SHP77 treated with DMSO at 0.1 percent for 48 hours (cell line): ENCODE results near the gene LMAN2.
"Not testable (repeated sequence)": the region's sequence is repeated elsewhere in the genome, so short reads cannot be mapped to it uniquely, and the experiment has no call there.

Experiments
- DNase-seq: peaks from one replicate; lab custom pipeline; 2025; lab: John Stamatoyannopoulos, UW

Gene LMAN2

DNA sequence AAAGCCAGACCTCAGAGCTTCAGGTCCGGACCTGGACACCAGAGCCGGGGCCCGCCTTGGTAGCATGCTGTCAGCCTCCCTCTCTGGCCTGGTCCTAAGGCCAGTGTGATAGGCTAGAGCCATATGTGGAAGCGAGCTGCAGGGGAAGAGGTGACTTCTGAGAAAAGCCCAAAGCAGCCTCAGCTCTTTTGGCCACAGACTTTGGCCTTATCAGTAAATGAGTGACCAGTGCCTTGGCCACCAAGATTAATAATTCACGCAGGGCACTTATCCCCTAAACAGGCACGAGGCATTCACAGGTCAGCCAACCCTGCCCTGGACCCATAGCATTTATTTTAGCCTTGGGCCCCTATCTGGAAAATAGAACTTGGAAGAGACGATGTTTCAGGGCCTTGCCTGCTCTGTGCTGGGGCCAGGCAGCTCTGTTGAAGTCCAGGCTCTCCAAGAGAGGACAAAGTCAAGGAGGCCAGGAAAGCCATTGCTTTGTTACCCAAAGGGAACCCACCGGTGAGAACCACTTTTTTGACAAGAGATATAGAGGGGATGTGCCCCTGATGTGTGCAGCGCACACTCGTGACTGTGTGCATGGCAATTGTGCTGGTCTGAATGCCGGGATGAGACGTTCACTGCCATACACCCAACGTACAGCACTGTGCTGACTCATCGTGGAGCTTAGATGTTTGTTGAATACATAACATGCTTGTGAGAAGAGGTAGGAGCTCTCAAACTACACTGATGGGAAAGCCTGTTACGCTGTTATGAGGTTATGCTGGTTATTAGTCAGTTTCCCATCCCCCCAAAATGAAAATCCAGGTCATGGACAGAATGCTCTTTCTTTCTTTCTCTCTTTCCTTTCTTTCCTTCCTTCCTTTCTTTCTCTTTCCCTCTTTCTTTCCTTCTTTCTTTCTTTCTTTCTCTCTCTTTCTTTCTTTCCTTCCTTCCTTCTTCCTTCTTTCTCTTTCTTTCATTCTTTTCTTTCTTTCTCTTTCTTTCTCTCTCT is 27.7 kb upstream of the LMAN2 start:
- no peak for DNase-seq

DNA sequence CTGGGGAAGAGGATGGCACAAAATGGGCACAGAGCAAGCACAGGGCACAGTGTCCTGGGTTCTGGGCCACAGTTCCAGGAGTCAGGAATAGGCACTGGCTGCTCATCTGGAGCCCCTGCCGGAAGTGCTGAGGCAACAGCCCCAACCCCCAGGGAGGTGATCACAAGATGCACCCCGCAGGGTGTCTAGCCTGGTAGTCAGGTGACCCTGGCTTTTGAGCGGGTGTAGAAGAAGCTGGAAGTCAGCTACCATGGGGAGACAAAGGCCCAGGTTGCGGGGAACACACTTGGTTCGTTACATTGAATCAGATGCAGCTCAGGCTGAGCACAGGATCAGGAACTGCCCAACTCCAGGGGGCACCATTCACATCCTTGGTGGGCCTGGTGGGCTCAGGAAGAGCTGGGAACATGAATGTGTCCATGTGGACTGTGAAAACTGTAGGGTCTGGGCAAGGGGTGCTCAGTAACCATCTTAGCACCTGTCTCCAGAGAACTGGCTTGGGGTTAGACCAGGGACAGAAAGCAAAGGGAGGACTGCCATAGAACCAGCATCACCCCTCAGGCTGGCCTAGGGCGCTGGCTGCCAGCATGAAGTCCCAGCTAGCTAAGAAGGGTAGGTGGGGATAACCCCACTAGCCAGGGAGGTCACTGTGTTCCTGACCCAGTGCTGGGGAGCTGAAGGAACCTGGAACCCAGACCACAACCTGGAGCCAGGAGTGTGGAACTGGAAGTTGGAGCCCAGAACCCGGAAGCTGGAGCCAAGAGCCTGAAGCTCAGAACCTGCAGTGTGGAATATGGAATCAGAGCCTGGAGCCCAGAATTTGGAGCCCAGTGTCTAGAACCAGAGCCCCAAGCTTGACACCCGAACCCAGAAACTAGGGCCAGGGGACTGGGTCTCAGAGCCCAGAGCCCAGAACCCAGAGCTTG is 26.6 kb upstream of the LMAN2 start:
- DNase-seq: no peak

DNA sequence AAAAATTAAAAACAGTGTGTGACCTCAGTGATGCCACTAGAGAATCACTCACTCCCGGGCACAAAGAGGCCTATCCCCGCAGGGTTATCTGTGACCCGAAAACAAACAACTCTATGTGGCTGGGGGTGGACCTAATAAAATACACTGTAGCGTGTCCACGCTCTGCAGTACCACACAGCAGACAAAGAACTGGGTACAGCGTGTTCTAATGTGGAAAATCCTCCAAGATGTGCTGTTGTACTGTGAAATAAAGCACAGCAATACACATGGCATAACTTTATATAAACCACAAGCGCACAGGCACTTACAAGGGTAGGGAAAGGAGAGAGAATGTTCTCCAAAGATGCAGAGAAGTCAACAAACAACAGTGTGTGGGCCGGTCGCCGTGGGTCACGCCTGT is 24.6 kb upstream of the LMAN2 start:
- no peak for DNase-seq

DNA sequence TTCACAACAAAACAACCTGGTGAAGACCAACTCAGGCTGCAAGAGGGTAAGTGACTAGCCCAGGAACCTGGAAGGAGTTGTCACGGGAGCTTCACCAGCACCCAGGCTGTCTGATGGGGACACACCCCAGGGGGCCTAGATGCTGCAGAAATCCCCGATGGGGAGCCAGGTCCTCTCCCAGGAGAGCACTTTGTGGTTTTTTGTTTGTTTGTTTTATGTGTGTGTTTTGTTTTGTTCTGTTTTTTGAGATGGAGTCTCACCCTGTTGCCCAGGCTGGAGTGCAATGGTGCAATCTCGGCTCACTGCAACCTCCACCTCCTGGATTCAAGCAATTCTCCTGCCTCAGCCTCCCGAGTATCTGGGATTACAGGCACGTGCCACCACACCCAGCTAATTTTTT is 24.0 kb upstream of the LMAN2 start:
- DNase-seq: not testable (repeated sequence)

GRCh38 chr5:177374211-177374610 is 22.7 kb upstream of the LMAN2 start:
- no peak for DNase-seq

- no peak for DNase-seq
Measured at GRCh38 chr5:177373806-177374205, 22.3 kb upstream of the LMAN2 start.

DNA sequence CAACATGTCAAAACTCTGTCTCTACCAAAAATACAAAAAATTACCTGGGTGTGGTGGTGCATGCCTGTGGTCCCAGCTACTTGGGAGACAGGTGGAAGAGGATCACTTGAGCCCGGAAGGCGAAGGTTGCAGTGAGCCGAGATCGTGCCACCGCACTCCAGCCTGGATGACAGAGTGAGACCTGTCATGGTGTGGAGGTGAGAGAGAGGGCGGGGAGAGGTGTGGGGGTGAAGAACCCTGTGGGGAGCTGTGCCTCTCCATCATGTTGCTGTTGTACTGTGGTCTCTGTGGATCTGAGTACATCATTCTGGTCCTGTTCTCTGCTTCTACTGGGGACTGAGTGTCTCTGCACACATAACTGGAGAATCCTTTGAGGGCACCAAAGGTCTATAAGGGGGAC is 21.4 kb upstream of the LMAN2 start:
- DNase-seq: no peak

DNA sequence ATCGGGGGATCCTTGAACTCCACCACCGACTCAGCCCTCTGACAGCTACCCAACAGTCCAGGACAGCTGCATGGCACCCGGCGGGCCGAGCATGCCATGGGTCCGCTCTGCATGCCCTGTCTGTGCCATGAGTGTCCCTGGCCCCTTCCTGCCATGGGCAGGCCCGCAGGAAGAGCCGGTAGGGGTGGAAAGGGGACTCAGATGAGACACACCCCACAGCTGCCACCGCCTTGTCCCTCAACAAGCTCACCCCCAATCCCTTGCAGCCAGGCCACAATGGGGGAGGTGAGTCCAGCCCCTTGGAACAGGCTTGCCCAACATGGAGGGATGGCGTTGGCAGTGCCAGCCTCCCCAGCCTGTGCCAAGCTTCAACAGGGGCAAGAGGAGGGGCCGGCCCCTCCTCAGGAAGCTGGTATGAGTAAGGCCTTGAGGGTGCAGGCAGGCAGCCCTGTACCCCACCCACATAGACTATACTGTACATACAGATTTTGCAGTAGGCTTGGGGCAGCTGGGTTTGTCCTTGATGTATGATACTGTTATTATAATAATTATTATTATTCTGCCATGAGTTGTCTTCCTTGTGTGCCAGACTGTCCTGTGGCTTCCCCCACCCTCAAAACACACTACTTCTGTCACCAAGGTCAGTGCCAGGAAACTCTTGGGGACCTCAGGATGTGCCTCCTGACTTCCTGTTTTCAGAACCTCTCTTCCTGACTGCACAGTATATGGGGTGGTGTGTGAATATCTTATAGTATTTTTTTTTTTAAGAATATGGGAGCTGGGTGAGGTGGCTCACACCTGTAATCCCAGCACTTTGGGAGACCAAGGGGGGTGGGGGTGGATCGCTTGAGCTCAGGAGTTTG is 20.8 kb upstream of the LMAN2 start:
- DNase-seq: no peak

DNA sequence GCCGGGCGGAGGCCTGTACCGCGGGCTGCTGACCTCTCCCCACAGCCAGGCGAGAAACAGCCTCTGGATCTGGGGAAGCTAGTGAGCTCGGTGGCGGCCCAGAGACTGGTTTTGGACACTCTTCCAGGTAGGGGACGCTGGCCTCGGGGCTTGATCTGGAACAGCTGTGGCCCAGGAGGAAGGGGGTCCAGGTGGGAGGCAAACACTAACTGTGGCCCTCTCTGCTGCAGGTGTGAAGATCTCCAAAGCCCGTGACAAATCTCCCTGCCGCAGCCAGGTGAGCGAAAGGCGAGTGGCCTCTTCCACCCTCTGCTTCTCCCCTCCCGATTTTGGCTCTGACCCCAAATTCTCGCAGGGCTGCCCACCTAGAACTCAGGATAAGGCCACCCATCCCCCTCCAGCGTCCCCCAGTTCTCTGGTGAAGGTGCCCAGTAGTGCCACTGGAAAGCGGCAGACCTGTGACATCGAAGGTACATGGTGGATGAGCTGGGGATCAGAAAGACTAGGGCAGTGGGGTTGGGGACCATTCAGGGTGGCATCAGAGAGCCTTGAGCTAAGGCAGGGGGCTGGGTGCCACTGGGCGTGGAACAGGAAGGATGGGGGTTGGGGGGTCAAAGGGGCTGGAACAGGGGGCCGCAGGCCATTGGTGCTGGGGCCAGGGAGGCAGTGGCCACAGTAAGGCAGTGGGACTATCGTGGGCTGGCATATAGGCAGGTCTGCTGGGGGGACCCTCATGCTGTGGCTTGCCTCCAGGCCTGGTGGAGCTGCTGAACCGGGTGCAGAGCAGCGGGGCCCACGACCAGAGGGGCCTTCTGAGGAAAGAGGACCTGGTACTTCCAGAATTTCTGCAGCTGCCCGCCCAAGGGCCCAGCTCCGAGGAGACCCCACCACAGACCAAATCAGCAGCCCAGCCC is 19.9 kb upstream of the LMAN2 start:
- DNase-seq: no peak

- no peak for DNase-seq
Measured at GRCh38 chr5:177370488-177371119, 19.1 kb upstream of the LMAN2 start.

- DNase-seq: no peak
Measured at GRCh38 chr5:177369645-177370440, 18.4 kb upstream of the LMAN2 start.

DNA sequence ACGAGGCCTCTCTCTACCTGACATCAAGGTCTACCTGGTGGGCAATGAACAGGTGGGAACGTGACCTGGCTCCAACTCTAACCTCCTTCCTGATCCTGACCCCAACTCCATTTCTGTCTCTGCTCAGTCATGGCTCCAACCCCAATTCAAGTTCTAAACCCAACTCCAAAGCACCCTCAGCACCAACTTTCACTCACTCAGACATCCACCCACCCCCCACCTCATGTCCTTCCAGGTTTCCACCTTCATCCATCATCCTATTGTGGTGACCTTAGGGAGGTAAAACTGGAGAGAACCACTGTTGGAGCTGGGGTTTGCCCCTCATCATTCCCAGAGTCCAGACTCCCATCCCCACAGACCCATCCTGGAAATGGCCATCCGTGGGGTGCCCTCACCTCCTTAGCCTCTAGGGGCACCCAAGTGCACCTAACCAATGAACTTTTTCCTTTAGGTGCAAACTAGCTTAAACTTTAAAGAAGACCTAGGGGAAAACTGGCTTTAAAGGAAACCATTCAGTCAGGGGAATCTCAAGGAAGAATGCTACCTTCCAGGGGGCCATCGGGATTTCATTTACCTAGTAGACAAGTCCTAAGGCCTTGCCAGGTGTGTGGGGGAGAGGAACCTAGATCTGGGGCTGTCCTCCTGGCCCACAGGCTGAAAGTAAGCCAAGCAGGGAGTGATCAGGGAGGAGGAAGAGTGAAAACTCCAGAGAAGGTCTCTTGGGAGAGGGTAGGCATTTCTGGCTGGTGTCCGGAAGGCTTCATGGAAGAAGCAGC is 17.6 kb upstream of the LMAN2 start:
- DNase-seq: no peak

DNA sequence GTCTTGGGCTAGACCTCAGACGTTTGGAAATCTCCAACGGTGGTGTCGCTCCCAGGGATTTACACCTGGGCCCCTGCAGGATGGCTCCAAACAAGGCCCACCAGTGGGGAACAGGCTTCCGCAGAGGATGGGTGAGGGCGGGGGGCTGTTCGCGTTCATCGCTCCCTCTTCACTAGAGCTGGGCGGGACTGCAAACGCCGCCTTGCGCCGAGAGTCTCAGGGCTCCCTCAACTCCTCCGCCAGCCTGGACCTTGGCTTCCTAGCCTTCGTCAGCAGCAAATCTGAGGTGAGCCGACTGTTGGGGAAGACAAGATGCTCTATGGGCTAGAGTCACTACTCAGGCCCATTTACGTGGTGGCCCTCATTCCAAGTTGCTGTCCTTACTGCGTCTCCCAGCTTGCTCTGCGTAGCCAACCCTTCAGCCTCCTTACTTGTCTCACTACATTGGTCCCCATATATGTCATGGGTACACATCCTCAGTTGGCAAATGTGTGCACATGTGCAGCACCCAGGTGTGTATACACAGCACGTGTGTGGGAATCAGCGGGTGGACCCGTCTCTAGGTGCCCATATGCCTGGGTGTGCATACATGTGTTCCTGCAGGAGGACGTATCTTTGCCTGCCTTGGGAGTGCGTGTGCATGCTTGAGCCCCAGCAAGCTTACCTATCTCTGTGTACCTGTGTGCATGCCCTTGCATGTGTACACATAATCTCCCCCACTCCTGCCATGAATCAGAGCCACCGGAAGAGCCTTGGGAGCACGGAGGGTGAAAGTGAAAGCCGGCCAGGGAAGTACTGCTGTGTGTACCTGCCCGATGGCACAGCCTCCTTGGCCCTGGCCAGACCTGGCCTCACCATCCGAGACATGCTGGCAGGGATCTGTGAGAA is 16.8 kb upstream of the LMAN2 start:
- no peak for DNase-seq

GRCh38 chr5:177367323-177367848 is 15.9 kb upstream of the LMAN2 start:
- no peak for DNase-seq

- no peak for DNase-seq
Measured at GRCh38 chr5:177366528-177367322, 15.3 kb upstream of the LMAN2 start.

DNA sequence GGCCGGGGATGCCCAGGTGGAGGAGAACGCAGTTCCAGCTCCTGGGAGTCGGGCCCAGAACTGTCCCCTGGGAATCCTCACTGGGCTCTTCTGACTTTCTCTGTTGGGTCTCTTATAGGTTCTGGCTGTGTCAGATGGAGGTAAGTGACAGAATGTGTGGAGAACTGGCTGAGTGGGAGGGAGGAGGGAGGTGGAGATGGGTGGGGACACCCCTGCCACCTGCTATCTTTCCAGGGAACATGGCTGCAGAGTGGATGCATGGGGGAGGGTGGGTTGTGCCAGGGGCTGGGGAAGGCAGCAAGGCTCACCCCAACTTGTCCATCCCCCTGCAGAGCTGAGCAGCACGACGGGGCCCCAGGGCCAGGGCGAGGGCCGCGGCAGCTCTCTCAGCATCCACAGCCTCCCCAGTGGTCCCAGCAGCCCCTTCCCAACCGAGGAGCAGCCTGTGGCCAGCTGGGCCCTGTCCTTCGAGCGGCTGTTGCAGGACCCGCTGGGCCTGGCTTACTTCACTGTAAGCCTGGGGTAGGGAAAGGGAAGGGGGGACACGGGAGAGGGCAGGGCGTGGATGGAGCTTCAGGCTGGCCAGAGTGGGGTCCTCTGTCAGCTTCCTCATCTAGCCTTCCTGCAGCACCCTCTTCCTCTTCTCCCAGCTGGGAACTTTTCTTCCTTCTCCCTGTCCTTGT is 14.5 kb upstream of the LMAN2 start:
- no peak for DNase-seq
